Measurements from ENCODE around the gene FREM2. TPM values are rescaled to one million over a fixed set of nuclear protein-coding genes. Genes with fewer than 3 reads are reported as not detected.

The FREM2 gene
- total RNA-seq, 3 donors from 2014 or later, result 0.82 to 3.3 (median 1.3) TPM

DNA sequence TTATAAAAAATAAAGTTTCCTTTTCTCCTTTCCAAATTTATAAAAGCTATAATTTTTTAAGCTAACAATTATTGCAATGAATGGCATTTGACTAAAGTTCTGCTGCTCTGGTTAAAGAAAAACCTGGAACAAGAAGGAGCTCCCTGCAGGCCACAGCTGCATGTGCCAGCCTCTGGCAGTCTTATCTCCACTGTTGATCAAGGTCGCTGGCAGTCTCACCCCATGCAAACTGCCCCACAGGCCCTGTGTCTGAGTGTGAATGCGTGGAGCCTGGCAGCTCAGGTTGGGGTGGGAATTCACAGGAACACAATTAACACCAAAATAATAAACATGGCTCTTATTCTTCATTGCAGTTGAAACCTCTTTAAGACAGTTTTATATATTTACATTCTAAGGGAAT, 30.2 kb upstream of the FREM2 start:
- no peaks in the 10 kb centered on the region for H3K4me1 ChIP-seq (ENCODE audit: low read depth)
- no peak overlapping the region for H3K4me3 ChIP-seq
- DNase-seq (no peak), ATAC-seq (no peak)
- no peaks in the 10 kb centered on the region for H3K9me3 ChIP-seq
- H3K36me3 ChIP-seq (ENCODE audit: low read depth), result no peaks in the 10 kb centered on the region
- TF ChIP-seq, protein P1, sequence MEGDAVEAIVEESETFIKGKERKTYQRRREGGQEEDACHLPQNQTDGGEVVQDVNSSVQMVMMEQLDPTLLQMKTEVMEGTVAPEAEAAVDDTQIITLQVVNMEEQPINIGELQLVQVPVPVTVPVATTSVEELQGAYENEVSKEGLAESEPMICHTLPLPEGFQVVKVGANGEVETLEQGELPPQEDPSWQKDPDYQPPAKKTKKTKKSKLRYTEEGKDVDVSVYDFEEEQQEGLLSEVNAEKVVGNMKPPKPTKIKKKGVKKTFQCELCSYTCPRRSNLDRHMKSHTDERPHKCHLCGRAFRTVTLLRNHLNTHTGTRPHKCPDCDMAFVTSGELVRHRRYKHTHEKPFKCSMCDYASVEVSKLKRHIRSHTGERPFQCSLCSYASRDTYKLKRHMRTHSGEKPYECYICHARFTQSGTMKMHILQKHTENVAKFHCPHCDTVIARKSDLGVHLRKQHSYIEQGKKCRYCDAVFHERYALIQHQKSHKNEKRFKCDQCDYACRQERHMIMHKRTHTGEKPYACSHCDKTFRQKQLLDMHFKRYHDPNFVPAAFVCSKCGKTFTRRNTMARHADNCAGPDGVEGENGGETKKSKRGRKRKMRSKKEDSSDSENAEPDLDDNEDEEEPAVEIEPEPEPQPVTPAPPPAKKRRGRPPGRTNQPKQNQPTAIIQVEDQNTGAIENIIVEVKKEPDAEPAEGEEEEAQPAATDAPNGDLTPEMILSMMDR (IDR thresholded peaks at IDR 0.05), result no peak
- intact Hi-C loops (cut with DNase I, micrococcal nuclease), result no loop called here

DNA sequence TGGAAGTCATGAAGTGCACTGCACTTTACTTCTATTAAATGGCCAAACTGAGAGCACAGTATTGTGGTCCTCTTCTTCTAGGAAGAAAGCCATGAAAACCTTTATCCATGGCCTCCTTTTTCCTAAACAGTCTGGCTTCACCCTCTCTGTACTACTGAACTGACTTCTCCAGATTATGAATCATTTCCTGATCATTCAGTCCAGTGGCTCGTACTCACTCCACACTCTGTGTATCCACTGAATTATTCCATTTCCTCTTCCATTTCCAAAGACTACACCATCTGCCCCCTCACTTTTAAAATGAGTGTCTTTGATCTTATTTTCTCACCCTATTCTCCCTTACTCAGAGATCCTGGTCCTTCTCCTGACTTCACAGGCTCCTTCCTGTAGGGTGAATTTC, 29.7 kb upstream of the FREM2 start:
- intact Hi-C loops (cut with DNase I, micrococcal nuclease), result no loop called here
- TF ChIP-seq, protein P1 (IDR thresholded peaks at IDR 0.05), result no peak
- Histone ChIP-seq H3K4me1 (ENCODE audit: low read depth) (no peaks in the 10 kb centered on the region), H3K4me3 (no peak overlapping the region), H3K36me3 (ENCODE audit: low read depth) (no peaks in the 10 kb centered on the region), H3K9me3 (no peaks in the 10 kb centered on the region)
- ATAC-seq, result no peak
- DNase-seq, result no peak

DNA sequence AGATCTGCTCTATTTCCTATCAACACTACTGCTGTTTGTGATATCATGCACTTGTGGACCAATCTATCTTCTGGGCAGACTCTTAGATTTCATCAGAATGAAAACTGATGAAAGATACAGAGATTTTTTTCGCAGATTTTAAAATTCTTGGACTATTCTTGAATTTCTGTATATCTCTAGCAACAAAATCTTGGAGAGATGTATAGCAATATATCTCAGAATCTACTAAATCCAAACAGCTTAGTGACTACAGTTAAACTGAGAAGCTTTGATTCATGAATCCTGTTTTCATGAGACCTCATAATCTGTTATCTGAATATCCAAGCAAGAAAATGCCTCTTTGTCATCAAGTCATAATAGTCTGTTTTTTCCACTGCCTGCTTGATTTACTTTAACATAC, 28.0 kb upstream of the FREM2 start:
- ATAC-seq, result no peak
- TF ChIP-seq, protein P1 (IDR thresholded peaks at IDR 0.05), result no peak
- no peaks in the 10 kb centered on the region for H3K36me3 ChIP-seq (ENCODE audit: low read depth)
- intact Hi-C loops (cut with DNase I, micrococcal nuclease), result no loop called here
- no peaks in the 10 kb centered on the region for H3K9me3 ChIP-seq
- H3K4me3 ChIP-seq, result no peak overlapping the region
- H3K4me1 ChIP-seq (ENCODE audit: low read depth), result no peaks in the 10 kb centered on the region
- DNase-seq, result no peak

DNA sequence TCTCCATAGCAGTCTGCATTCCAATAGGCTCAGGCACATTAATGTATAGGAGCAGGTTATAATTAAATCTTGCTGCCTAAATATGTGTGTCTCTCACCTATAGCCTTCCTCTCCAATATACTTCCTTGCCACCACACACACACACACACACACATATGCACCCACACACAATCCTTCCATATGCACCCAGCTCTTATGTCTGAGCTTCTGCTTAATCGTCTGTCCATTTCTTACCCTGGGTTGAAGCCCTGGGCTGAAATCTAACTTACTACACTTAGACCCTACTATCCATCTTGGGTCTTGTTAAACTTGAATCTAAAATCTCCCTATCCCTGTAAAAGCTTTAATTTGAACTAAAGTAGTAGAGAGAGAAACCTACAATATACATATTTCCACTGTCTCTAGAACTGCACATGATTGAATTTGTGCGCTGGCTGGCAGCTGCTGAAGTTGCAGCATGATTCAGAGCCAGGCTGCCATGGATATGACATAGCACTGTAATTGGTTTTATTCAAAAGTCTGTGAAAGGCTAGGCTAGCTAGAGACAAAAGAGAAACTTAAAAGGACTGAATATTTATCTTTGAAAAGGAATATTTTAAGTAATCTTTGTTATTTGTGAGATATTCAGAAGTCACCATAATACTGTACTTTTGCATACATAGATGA, 25.7 kb upstream of the FREM2 start:
- Histone ChIP-seq H3K36me3 (ENCODE audit: low read depth) (no peaks in the 10 kb centered on the region), H3K4me3 (no peak overlapping the region), H3K9me3 (no peaks in the 10 kb centered on the region), H3K4me1 (ENCODE audit: low read depth) (no peaks in the 10 kb centered on the region)
- no peak for DNase-seq
- no peak for ATAC-seq
- intact Hi-C loops (cut with DNase I, micrococcal nuclease), result no loop called here
- TF ChIP-seq, protein P1 (IDR thresholded peaks at IDR 0.05), result no peak

DNA sequence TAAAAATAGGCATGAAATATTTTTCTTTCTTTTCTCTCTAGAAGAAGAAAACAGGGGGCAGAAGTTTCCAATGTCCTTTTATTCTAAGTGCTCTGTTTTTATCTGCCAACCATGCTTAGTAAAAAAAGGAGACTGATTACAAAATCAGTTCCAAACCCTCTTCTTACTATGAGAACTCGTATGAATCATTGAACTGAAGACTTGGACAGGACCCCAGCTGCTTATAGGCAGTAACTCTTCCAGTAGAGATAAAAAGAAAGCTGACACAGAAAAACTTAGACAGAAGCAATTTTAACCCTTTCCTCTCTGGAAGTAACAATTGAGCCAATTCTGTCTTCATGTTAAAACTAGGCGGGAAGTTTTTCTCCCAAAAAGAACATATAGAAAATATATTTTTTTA, 24.5 kb upstream of the FREM2 start:
- no peak for ATAC-seq
- H3K9me3 ChIP-seq, result no peaks in the 10 kb centered on the region
- TF ChIP-seq, protein P1 (IDR thresholded peaks at IDR 0.05), result no peak
- H3K4me1 ChIP-seq (ENCODE audit: low read depth), result no peaks in the 10 kb centered on the region
- DNase-seq, result no peak
- H3K36me3 ChIP-seq (ENCODE audit: low read depth), result no peaks in the 10 kb centered on the region
- H3K4me3 ChIP-seq, result no peak overlapping the region
- intact Hi-C loops (cut with DNase I, micrococcal nuclease), result no loop called here

DNA sequence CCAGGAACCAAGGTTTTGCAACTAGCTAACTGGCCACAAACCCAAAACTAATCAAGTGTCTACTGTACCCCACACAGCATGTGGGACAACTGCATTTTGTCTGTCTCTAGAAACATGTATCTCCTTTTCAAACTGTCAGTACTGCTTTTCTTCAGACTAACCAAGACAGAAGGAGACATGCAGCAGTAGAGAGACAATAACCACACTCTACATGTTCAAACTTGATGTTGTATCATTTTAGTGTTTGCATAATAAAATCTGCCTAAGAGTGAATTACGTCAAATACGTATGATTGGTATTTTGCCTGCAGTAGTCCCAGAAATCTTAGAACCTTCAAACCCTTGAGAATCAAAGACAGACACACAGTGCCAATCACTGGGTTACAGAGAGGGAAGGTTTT, 22.0 kb upstream of the FREM2 start:
- DNase-seq (no peak), ATAC-seq (no peak)
- Histone ChIP-seq H3K4me3 (no peak overlapping the region), H3K4me1 (ENCODE audit: low read depth) (no peaks in the 10 kb centered on the region), H3K36me3 (ENCODE audit: low read depth) (no peaks in the 10 kb centered on the region), H3K9me3 (no peaks in the 10 kb centered on the region)
- intact Hi-C loops (cut with DNase I, micrococcal nuclease), result no loop called here
- TF ChIP-seq, protein P1 (IDR thresholded peaks at IDR 0.05), result no peak
